Endometrium (tissue), 2 donors: ENCODE results near the gene PRKN.

Source experiments
- FAIRE-seq: peaks from 2 replicates; lab custom pipeline; 2012; peaks lifted over from hg19 to GRCh38; lab: Jason Lieb, UNC
- donor health status: control.
- donor health status: control.

The PRKN gene

DNA sequence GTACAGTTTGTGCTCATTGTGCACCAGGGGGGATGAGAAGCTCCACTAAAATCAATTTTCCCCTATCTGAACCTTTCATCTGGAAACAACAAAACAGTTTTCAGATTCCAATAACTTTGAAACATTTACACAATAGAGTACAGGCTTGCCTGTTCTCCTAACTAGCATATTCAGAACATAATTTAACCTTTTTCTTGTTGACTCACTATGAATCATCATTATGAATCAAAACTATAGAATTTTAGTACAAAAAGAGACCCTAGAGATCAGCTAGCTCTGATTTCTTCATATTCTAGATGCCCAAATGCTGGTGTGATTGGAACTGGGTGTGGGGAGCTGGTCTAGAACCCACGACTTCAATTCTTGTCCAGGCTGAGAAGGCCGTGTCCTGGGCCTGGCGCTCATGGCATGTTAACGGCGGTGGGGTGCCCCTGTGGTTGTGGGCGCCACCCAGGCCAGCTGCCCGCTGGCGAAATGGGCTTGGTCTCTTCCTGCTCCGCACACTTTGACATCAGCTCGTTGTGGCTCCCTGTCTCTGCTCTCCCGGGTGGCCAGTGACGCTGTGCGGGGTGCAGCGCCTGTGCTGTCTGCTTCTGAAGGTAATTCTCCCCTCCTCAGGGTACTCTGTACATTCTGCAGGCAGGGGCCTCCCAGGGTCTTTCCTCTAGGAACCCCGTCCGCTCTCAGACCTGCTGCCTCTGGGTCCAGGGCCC, 1423.8 kb downstream of the PRKN start:
- FAIRE-seq = no peak

DNA sequence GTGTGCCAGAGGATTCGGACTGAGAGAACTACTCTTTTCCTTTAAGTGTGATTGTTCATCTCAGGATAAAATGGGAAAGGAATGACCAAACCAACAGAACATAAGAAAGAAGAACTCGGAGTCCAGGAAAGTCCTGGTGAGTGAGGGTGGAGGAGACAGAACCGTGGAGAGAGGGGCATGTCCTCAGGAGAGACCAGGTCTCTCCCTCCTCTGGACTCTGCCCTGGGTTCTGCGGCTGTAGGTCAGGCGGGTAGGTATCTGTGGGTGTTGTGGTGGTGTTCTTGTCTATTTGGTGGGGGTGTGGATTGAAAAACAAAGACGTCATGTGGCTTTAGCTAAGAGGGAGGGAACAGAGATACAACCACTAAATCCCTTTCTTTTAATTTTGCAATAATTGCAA, 1424.6 kb downstream of the PRKN start:
- FAIRE-seq = no peak

DNA sequence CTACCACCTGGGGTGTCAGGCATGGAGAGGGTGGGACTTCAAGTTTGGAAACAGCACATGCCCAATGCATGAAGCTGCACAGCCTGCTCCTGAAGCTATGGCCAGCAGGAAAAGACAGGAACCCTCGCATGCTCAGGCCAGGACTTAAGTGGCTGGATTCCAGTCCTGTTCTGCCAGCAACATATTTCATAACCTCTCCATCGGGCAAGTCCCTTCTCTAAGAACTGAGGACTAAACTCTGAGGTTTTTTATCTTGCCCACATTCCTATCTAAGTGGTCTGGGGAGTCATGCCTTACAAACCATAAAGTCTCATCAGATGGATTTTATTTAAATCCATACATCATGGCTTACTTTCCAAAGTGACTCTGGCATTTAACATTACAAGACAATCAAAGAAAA, 1426.2 kb downstream of the PRKN start:
- FAIRE-seq = no peak

DNA sequence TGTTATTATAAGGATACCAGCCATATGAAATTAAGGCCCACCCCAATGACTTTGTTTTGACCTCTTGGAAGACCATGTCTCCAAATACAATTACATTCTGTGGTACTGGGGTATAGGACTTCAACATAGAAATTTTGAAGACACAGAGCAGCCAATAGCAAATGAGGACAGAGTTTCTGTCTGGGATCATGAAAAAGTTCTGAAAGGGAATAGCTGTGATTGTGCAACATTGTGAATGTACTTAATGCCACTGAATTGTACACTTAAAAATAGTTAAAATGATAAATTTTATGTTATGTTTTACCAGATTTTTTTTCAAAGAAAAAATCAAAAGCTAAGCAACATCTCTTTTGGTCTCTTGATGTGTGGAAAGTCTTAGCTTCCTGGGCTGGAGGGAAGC, 1426.7 kb downstream of the PRKN start:
- FAIRE-seq = no peak

DNA sequence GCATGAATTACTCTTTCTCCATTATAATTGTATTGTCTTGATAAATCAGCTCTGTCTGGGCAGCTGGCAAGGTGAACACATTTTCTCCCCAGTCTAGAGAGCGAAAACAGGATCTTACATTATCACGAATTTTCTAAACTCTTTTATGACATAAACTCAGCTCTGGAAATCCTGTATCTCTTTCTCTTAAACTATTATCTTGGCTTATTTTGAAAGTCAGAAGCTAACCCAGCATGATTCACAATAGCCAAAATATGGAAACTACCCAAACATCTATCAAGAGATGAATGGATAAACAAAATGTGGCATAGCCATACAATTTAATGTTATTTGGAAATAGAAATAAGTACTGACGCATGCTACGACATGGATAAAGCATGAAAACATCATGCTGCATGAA, 1427.8 kb downstream of the PRKN start:
- FAIRE-seq = no peak
